ENCODE measurements around the gene MNX1. TPM values are rescaled to one million over a fixed set of nuclear protein-coding genes. Genes with fewer than 3 reads are reported as not detected.

Gene MNX1
- total RNA-seq: not detected

DNA sequence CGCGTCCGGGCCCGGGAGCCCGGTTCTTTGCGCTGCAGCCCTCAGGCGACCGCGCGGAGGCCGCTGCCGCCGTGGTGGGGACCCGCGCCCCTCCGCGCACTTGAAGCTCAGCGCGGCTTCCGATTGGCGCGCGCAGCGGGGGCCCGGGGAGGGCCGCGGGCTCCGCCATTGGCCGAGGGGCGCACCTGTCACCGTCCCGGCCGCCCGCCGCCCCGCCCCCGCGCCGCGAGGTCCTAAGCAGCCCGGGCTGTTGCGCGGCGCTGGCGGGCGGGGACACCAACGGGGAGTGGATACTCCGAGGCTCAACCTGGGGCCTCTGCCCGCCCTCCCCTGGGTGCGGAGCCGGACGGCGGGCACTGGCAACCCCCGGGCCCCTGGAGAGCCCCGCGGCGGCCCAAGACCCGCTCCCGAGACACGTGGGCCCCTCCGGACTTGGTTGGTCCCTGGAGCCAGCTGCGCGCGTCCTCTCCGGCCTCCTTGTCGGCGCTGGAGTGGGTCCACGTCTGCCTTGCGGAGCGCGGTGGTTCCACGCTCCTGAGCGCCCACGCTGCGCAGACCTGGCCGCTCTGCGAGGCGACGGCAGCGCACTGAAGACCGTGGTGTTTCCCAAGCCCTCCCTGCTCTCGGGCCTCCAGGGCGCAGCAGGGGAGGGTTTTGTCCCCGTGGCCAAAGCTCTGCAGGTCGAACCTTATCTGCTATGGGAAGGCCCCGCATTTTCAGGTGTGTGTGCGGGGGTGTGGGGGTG lies at the start of gene MNX1:
Gene MNX1 (minus strand): TSS at position 76 of the 745 bp plus-strand sequence. CDS start 313 bp downstream, outside the sequence.

Other genes with a start within 250 kb of the MNX1 start
- gene LMBR1, start 117.5 kb downstream of the MNX1 start, total RNA-seq: 209 TPM
- 22.8 TPM for gene NOM1, start 61.0 kb downstream of the MNX1 start, total RNA-seq
- gene UBE3C, start 128.3 kb upstream of the MNX1 start, total RNA-seq: 112 TPM

All from diencephalon (tissue), 1 donor.